HT-29 (cell line): ENCODE data around the gene MAGI1. TPM values are rescaled to one million over a fixed set of nuclear protein-coding genes. Genes with fewer than 3 reads are reported as not detected.

Source experiments
- DNase-seq: peaks from one replicate; pipeline ENCODE4 v3.0.0-alpha.2; 2015; ENCODE audit warnings: low spot score
- total RNA-seq: library from RNA; depleted of rRNA; stranded (reverse); fragments of >200 nt; shearing (Covaris generic); gene quantifications from 2 replicates; pipeline ENCODE4 v1.2.3, GENCODE V29; 2014

Gene MAGI1
- total RNA-seq, 1 experiment from 2014 or later, result 15.6 TPM

DNA sequence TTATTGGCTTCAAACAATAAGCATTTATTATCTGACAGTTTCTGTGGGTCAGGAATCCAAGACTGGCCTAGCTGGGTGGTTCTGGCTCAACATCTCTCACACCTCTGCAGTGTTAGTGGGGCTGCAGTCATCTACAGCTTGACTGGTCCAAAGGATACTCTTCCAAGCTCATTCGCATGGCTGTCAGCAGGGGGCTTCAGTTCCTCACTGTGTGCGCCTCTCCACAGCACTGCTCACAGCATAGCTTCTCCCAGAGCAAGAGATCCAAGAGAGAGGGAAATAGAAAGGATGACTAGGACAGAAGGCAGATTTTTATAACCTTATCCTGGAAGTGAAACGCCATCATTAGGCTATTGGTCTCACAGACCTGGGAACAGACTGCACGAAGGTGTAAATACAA lies 64.2 kb downstream of the MAGI1 start:
- DNase-seq, result no peak

DNA sequence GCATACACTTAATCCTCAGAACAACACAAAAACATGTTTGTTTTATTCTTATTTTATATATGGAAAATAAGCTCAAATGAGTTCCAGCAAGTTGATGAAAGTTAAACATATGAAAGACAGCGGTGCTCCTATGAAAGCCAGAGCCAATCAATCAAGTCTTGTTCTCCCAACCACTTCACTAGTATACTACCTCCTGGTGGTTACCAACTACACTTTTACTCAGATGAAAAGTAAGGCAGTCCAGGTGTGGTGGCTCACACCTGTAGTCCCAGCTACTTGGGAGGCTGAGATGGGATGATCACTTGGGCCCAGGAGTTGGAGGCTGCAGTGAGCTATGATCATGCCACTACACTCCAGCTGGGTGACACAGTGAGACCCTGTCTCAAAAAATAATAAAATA lies 66.0 kb downstream of the MAGI1 start:
- DNase-seq, result no peak

DNA sequence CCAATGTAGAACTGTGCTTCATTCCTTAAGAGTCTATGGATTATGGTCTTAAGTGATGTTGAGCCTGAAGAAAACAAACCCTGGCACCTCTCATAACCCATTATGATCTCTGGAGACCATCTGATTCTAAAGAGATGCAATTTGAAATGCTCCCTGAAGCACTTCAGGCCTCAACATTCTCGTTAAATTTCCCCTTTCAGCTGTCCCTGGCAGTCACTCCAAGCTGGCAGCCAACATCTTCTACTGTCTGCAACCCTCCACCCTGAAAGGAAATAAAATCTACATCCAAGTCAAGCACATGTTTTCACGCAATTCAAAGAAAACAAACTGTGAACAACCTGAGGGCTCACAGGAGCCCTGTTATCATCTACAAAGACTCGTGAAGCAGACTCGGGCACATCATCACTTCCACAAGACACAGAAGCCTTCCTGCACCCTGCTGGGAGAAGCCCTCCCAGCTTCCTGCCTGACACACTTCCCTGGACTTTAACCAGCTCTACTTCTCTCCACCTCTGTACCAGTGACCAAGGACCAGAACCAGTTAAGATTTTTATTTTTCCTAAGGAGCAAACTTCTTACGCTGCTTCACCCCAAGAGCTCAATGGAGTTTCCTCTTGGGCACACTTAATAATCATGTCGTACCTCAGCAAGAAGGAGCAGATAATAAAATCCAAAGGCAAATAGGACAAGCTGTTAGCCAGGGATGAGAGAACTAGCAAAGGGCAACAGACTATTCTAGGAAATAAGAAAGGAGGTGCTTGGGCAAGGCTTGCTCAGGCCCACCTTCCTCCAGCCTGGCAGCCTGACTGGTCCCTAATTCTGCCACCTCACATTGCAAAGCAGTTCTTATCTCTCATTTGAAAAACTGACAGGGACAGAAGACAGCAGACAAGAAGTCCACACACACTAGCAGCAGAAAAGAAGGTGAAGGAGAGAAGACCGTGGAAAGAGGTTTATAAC lies 67.1 kb downstream of the MAGI1 start:
- DNase-seq, result no peak

DNA sequence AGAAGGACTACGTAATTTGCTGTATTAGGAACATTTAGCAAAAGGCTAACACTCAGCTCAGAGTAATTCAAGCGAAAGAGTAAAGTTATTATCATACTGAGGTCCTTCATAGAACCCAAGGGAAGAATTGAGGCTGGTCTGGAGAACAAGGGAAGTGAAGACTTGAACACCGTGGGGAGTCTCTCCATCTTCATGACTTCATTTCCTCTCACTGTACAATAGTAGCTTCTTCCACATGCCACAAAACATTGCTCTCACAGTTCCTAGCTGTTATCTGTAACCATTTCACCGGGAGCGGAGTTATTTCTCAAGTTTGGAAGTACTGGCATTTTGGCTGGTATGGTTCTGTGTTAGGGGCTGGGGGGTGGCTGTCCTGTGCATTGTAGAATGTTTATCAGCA lies 69.7 kb downstream of the MAGI1 start:
- no peak for DNase-seq

DNA sequence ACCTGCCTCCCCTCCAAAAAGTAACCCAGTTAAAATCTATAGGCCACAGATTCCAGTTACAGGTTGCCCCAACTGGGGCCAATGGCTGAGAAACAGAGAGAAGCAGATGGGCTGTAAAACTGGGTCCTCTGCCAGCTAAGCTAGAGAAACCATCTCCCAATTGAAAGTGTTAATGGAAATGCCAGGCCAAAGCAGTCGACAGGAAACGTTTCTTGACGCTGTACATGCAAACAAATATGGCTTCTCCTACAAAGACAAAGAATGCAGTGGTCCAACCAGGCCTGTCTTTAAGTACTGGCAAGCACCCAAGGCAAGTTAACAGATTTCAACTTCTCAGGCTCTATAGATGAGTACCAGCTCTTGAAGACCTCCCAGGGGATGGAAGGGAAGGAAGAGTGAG lies 71.3 kb downstream of the MAGI1 start:
- no peak for DNase-seq

DNA sequence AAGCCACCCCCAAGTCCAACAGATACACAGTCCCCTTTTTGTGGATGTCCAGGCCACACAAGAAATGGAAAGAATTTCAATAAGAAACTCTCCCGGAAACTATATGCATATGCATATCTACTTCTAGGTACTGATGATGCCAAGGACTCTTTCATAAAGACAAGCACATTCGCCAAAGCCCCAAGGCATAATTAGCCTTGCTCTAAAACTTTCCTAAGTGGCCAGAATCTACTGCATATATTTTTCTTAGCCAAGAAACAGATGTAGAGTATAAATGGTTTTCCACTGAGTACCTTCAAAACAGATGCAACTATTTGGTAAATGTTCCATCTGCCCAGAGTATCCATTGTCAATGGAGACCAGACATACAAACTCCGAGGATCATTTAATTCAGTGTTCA lies 73.9 kb downstream of the MAGI1 start:
- DNase-seq, result no peak

DNA sequence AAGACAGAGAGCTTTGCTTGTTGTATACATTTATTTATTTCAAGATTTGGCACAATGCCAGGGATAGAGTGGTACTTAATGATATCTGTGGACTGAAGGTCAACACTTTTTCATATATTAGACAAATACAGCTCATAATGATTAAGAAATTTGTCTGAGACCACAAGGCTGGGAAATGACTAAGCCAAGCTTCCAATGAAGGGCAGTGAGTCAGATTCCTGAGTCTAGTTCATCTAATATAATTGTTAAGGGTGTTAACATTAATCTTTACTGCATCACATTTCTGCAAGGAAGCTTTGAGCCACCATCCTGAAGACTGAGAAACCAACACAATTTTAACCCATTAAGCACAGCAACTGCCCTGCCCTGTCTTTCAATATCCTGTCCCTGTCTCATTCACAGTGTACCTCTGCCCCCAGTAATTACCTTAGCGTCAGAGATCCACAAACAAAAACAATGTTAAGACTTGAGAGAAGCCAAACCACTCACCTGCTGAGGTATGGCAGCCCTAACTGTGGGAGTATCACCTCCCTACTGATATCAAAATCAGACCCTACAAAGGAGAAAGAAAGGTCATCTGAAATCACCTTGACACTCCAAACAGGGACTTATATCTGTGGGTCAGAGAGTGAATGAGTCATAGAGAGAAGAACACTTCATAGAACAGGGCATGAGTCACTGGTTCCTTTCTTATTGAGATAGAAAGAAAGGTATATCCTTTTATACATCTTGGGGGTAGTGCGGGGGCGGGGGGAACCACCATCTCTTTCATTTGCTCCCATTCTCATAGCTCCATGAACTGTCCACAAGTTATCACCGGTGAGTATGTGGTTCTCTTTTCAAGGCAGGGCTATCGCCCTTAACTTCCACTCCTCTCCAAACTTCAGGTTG lies 74.7 kb downstream of the MAGI1 start:
- DNase-seq, result peak; percentile 61

DNA sequence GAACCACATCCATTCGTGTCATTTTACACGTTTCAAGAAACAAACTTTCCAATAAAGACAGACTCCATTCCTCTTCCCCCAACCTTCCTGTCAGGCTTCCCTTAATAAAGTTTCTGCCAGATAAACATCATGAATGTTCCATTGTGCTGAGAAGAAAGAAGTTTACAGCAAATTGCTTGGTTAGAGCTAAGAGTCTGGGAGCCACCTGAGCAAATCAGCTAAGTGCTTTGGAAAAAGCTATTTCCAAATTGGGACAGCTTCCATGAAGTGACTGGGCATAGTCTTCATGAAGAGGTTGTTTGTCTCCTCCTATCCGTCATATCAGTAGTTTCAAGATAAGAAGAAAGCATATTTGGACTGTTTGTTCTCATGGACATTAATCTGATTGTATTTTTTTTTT lies 77.0 kb downstream of the MAGI1 start:
- DNase-seq, result no peak

DNA sequence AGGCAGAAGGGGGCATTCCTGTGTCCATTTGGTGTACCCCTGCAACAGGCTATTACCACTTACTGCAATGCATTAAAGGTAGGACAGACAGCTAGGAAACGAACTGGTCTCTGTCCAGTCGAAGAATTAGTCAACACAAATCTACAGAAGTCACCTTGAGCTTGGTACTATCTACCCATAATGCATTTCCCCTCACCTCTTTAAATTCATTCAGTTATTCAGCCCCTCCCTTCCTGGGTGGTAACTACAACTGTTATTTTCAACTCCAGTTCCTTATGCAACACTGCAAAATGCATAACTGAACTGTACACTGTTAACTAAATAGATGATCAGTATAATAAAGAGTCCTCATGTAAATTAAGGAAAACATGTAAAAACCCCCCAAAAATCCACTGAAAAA lies 77.6 kb downstream of the MAGI1 start:
- DNase-seq, result no peak

DNA sequence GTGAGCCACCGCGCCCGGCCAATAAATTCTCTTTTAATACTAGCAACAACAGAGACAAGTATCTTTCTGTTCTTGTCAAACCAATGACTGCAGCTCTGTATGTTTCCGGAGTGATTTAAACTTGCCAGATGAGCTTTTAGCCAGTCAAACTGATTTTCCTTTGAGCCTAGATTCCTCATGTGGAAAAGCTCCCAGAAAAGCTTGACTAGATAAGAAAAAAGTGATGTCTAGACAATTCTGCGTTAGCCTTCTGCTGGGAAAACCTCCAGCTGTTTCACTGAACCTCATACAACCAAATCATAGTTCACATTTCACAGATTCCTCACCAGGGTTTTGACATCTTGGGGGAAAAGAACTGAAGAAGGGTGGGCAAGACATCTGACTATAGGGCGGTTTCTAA lies 78.6 kb downstream of the MAGI1 start:
- DNase-seq, result no peak

DNA sequence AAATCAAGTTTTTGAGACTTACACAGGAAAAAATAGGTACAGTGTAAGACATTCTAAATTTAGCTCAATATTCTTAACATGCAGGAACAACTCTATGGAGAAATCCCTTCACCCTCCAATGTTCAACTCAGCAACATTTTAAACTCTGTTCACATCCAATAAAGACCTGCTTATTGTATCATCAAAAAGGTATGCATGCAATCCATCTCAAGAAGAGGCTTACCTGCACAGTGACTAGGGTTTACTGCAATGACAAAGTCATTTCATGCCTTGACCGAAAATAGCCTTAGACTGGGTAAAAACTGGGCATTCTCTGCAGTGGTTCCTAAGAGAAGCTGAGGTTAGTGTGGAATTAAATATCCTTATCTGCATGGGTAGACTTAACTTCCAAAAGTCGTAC lies 80.5 kb downstream of the MAGI1 start:
- DNase-seq, result no peak

DNA sequence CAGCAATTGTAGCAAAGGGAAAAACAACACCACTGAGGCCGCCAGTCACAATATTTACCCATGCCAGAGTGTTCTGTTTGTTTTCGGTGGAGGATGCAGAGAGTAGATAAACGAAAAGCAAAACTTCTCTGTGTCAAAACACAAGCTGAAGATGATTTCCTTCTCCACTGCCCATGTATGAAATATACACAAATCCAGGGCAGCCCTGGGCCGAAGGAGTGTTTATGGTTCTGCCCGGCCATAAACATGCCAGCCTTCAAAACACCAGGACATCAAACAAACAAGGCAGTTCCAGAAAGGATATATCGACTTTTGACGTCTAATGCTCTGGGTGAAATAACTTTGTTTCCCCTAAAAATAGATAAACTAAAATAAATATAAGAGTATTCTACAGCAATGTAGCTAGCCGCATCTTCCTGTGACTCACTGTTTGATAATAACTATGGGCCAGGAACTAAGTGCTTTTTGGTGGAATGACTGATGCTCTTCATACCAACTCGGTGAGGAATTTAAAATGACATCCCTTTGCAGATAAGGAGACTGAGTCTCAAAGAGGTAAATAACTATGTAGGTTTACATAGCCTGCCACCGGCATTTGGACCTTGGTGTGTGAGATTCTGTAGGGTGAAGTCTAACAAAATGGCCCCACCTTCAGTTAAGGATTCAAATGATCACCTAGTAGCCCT lies 82.8 kb downstream of the MAGI1 start:
- DNase-seq, result no peak

DNA sequence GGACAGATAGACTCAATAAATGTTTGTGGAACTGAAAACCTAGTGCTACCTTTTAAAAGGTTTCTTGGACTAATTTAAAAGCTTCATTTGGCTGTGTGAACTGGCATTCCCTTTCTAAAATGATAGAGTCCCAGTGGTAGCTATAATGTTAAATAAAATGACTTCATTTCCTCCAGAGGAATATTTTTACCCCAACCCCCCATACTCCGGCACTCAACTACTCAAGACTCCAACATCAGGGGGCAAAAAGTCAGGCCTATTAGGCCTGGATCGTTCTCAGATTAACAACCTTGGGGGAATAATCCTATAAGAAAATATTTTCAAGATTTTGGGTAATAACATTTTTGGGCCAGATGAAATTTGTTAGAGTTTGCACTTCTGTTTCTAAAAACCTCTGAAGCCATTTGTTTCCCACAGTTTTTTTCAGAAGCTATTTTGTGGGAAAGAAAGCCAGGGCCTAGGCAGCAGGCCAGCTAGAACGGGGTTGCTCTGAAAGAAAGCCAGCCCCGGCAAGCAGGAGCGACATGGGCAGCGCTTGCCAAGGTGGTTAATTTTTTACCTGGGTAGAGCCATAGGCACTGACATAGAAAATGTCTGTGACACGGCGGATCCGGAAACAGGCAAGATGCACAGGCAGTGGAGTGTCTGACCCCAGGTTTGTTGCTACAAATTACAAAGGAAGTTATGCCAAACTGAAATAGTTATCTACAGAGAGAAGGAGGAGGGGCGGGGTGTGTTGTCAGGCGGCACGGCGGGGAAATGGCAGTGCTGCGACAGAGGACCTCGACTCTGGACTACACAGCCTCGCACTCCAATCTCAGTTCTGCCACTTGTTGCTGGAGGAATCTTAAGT lies 84.6 kb downstream of the MAGI1 start:
- DNase-seq, result peak; percentile 82

DNA sequence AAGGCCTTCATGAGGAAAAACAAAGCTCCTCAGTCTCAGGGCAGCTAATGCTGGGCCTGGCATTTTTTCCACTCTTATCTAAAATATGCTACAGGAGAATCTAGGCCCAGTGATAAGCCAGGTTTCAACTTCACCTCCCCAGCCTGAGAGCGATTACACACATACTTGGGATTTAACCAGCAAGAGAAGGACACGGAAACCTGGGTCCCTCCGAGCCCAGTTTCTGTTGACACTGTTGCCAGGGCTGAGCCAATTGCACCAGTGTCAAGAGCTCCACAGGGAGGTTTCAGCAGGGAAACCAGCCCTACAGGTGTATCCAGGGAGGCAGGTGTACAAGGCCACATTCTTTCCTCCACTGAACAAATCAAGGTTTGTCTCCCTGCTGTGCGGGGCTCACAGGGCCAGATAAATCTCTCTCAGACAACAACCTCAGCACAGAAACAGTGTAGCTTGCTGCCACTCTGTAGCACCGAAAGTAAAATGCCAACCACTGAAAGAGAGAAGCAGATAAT lies 85.4 kb downstream of the MAGI1 start:
- peak; percentile 93 for DNase-seq

DNA sequence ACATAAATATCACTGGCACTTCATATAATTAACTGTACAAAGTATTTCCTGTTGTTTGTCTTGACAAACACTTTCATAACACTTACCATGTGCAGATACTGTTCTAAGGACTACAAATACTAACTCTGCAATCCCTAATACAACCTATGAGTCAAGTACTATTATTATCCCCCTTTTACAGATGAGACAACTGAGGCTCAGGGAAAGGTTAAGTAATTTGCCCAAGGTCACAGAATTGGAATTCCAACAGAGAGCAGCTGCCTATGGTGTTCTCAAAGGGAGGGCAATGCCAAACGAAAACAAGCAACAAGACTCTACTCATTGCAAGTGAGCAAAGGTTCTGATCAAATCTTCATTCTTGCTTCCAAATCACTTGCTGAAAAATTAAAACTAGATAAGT lies 85.9 kb downstream of the MAGI1 start:
- DNase-seq, result no peak

DNA sequence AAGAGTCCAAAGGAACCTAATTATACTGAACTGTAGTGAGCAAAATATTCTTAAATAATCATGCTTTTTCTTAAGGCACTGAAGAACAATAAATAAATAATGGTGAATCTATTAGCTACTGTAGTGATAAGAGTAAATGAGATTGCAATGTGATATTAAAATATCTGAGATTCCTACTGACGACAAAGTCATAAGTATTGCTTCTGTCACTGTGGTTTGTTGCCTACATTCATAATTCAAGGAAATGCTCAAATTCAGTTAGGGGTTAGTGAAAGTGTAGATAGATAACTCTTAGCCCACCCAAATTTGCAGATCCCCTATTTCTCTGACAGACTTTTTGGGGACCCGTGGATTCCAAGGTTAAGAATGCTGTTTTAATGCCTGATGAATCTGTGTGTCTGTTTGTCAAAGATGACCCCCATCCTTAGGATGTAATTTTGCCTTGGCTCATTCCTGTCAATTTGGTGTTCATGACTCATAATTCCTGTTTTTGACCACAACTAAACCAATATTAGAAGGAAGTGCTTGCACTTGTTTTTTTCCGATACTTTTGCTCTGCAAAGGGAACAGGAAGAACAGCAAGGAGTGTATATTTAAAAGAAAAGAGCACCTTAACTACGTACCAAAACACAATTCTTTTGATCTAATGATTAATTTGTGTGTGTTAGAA lies 86.7 kb downstream of the MAGI1 start:
- peak; percentile 45 for DNase-seq

DNA sequence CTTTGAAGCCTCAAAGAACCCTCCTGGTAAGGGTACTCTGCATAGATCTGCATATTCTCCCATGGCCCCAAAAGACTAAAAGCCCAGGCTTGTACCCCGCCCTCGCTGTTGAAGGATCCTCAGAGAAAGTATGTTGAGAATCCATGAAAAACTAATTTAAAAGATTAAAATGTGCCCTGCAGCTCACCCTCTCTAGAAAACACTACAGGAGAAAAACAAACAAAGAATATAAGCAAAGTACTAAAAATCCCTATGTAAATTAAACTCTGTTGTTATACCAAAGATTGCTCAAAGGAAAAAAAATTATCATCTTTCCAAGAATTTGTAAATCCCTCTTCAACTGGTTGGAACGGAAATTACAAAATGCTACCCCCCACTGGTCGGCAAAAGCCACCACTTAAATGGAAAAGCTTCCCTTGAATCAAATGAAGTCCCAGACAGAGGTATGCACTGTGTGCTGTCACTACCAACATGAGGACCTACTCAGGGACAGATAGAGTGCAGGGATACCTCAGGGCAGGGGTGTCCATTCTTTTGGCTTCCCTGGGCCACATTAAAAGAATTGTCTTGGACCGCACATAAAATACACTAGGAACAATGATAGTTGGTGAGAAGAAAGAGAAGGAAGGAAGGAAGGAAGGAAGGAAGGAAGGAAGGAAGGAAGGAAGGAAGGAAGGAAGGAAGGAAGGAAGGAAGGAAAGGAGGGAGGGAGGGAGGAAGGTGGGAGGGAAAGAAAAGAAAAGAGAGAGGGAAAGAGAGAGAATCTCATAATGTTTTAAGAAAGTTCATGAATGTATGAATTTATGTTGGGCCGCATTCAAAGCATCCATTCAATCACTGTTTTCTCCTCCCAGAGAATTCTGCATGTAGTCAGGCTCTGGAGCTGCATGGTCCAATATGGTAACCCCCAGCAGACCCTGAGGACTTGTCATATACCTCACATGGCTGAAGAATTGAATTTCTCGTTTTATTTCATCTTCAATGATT lies 88.1 kb downstream of the MAGI1 start:
- no peak for DNase-seq

DNA sequence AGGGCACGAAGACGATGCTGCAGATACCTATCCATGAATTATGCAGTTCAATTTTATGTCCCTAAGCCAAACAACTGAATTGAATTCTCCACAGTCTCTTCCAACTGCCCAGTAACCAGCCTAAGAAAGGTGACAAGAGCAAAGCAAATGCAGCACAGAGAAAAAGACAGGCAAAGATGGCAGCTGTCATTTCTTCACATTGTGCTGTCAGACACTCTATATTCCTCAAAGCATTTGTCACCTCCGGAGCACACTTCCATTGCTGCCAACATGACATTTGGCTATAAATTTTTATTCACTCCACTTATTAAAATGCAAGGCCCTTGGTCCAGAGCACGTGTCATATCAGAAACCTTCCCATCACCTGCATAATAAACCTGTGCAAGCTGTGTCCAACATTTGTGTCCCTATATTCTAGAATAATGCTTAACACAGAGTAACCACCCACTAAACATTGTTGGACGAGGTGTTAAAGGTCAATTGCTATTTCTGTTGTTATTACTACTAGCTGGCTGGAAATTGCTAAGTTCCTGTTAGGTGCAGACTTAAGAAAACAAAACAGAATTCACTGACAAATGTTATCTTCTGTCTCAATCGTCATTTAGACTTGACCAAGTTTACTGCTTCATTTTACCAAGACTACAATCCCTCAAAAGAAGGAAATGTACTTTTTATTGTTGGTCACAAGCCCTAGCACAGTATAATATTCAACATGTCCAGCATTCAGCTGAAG lies 89.7 kb downstream of the MAGI1 start:
- DNase-seq, result peak; percentile 13
